Measurements from ENCODE around the gene KDM8. TPM values are rescaled to one million over a fixed set of nuclear protein-coding genes. Genes with fewer than 3 reads are reported as not detected.

The KDM8 gene
- total and polyA plus RNA-seq, 2 experiments from 2014 or later: 5.1 to 5.7 TPM

- Histone ChIP-seq H3K4me1 (ENCODE audit: insufficient read depth) (no peaks in the 10 kb centered on the region), H4K20me1 (replicated peaks; ENCODE audit: insufficient read depth) (no peaks in the 10 kb centered on the region), H3K27ac (ENCODE audit: low read depth) (no peak overlapping the region), H3F3A (replicated peaks; ENCODE audit: low read depth) (no peaks in the 10 kb centered on the region), H3K4me2 (no peak overlapping the region), H3K9me2 (ENCODE audit: insufficient read depth) (no peaks in the 10 kb centered on the region), H3K36me3 (ENCODE audit: insufficient read depth) (no peaks in the 10 kb centered on the region), H3K27me3 (ENCODE audit: insufficient read depth) (no peaks in the 10 kb centered on the region), H3K79me2 (replicated peaks; ENCODE audit: insufficient read depth) (no peaks in the 10 kb centered on the region), H2AFZ (no peak overlapping the region), H3K4me3 (no peak overlapping the region)
- peaks cover 5% of the 10 kb centered on the region for H3K27me3 Mint-ChIP-seq (ENCODE audit: insufficient read depth, low read depth, poor library complexity)
- peaks cover 11% of the 10 kb centered on the region; the same call in 2 of the 3 replicates for H3K36me3 Mint-ChIP-seq (ENCODE audit: low read depth)
- ATAC-seq (peak; percentile 91), DNase-seq (ENCODE audit: low spot score) (peak; percentile 69)
- H3K27ac Mint-ChIP-seq: peak overlapping the region; percentile 77
- no peaks in the 10 kb centered on the region; the same call in 2 of the 3 replicates for H3K4me1 Mint-ChIP-seq
- H3K9me3 Mint-ChIP-seq: no peaks in the 10 kb centered on the region
- TF ChIP-seq EZH2phosphoT487 (IDR thresholded peaks at IDR 0.05; ENCODE audit: unreplicated experiment) (no peak), CREB1 (CRISPR knock-in tag; IDR thresholded peaks at IDR 0.05; ENCODE audit: low read depth) (peak; percentile 71)
- H3K4me3 Mint-ChIP-seq: no peak overlapping the region
These were observed 13.9 kb downstream of the KDM8 start for GRCh38 chr16:27217256-27217655.

- DNase-seq (ENCODE audit: low spot score) (no peak), ATAC-seq (no peak)
- H3K4me2 ChIP-seq: no peak overlapping the region
- H3F3A ChIP-seq (replicated peaks; ENCODE audit: low read depth): no peaks in the 10 kb centered on the region
- Mint-ChIP-seq H3K27ac (no peak overlapping the region; the same call in 1 of the 2 replicates), H3K36me3 (ENCODE audit: low read depth) (peaks cover 11% of the 10 kb centered on the region; the same call in 2 of the 3 replicates), H3K27me3 (ENCODE audit: insufficient read depth, low read depth, poor library complexity) (peaks cover 1% of the 10 kb centered on the region), H3K9me3 (no peaks in the 10 kb centered on the region; the same call in 2 of the 3 replicates), H3K4me3 (no peak overlapping the region), H3K4me1 (no peaks in the 10 kb centered on the region; the same call in 2 of the 3 replicates)
- no peaks in the 10 kb centered on the region for H3K79me2 ChIP-seq (replicated peaks; ENCODE audit: insufficient read depth)
- no peak overlapping the region for H2AFZ ChIP-seq
- no peaks in the 10 kb centered on the region for H3K27me3 ChIP-seq (ENCODE audit: insufficient read depth)
- H4K20me1 ChIP-seq (replicated peaks; ENCODE audit: insufficient read depth): no peaks in the 10 kb centered on the region
- no peaks in the 10 kb centered on the region for H3K4me1 ChIP-seq (ENCODE audit: insufficient read depth)
- no peak overlapping the region for H3K27ac ChIP-seq (ENCODE audit: low read depth)
- H3K9me2 ChIP-seq (ENCODE audit: insufficient read depth): no peaks in the 10 kb centered on the region
- H3K4me3 ChIP-seq: no peak overlapping the region
- TF ChIP-seq STAT1 (IDR thresholded peaks at IDR 0.05; ENCODE audit: unreplicated experiment) (no peak), JUNB (IDR thresholded peaks at IDR 0.05; ENCODE audit: unreplicated experiment) (no peak), POLR2AphosphoS5 (IDR thresholded peaks at IDR 0.05; ENCODE audit: low read depth) (no peak), ZNF114 (CRISPR knock-in tag; IDR thresholded peaks at IDR 0.05) (no peak), EZH2phosphoT487 (IDR thresholded peaks at IDR 0.05; ENCODE audit: unreplicated experiment) (no peak), CREB1 (CRISPR knock-in tag; IDR thresholded peaks at IDR 0.05; ENCODE audit: low read depth) (no peak), ZNF331 (CRISPR knock-in tag; IDR thresholded peaks at IDR 0.05; ENCODE audit: low read depth) (no peak), ETS1 (IDR thresholded peaks at IDR 0.05) (no peak), REST (IDR thresholded peaks at IDR 0.05; ENCODE audit: unreplicated experiment) (no peak)
- H3K36me3 ChIP-seq (ENCODE audit: insufficient read depth): no peaks in the 10 kb centered on the region
These were observed 15.4 kb downstream of the KDM8 start for GRCh38 chr16:27218756-27219155.
